C4-2B (cell line): Measurements from ENCODE around the gene ARFRP1.

ENCODE experiments used
- H3K27ac ChIP-seq: fragments of 450-650 bp; 2 replicates; pipeline ENCODE4 v1.5.1; 2017
- CTCF ChIP-seq: fragments of 450-650 bp; conservative IDR thresholded peaks from 2 replicates; pipeline ENCODE4 v1.5.1; 2017; ENCODE audit warnings: mild to moderate bottlenecking
- ZFX ChIP-seq: fragments of 450-650 bp; IDR thresholded peaks from 2 replicates; pipeline ENCODE4 v1.6.1; 2017

Gene ARFRP1

DNA sequence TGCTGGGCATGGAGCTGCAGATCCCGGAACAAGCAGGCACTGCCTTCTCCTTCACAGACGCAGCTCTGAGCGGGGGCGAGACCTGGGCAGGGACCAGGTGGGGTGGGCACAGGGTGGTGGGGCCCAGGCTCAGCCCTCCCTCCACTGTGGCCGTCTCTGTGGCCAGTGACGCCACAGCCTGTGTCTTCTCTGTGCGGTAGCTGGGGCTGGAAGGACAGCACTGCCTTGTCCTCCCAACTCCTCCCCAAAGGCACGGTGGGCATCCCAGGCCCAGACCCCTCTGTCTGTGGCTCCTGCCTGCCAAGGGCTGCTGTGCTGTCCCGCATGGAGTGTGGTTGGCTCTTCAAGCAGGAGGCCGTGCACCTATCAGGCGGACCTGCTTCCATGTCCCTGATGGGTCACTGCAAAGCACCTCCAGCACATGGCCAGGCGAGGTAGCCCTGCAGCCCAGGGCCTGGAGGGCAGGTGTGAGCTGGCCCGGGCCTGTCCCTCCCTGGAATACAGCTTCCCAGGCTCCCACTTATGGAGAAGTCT, 26.1 kb downstream of the ARFRP1 start:
- no peak overlapping the region for H3K27ac ChIP-seq
- TF ChIP-seq CTCF (no peak), ZFX (no peak)

- H3K27ac ChIP-seq, result no peak overlapping the region
- TF ChIP-seq ZFX (no peak), CTCF (no peak)
Observed at GRCh38 chr20:63680857-63681608, 26.7 kb downstream of the ARFRP1 start.

DNA sequence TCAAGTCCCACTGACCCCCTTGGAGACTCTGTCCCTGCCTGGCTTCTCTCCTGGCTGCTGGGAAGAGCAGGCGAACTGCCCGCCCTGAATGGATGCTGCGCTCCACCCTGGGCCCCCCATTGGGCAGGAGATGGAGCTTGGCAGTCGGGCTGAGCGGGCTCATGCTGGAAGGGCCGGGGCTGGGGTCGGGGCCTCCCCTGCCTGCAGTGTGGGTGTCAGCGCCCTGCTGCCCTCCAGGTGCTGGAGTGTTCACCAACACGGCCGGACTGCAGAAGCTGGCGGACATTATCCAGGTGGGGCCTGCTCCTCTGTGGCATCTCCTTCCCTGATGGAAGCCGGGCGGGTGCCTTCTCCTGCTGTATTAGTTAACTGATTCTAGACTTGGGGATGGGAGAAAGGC, 27.3 kb downstream of the ARFRP1 start:
- no peak overlapping the region for H3K27ac ChIP-seq
- TF ChIP-seq ZFX (no peak), CTCF (no peak)

GRCh38 chr20:63679799-63680305, 27.9 kb downstream of the ARFRP1 start:
- TF ChIP-seq ZFX (no peak), CTCF (no peak)
- no peak overlapping the region for H3K27ac ChIP-seq

GRCh38 chr20:63678667-63679465, 28.9 kb downstream of the ARFRP1 start:
- no peak overlapping the region for H3K27ac ChIP-seq
- TF ChIP-seq CTCF (no peak), ZFX (no peak)

- no peak for TF ChIP-seq CTCF
- no peak for TF ChIP-seq ZFX
- no peak overlapping the region for H3K27ac ChIP-seq
Observed at GRCh38 chr20:63678071-63678470, 29.7 kb downstream of the ARFRP1 start.
